K562 (cell line): ENCODE data around the gene ANK3. TPM values are rescaled to one million over a fixed set of nuclear protein-coding genes. Genes with fewer than 3 reads are reported as not detected.

Experiments used
- ATAC-seq: fragments of 200-7000 bp; cut with Tn5 transposase; 3 replicates; pipeline ENCODE4 v1.9.1; 2020; ENCODE audit warnings: moderate library complexity
- BruUV-seq: library from RNA; stranded (reverse); fragments of 400-500 nt; replicated peaks from 2 replicates; lab custom pipeline; 2021; lab: Mats Ljungman, UMichigan
- CTCF ChIA-PET: fragments of 300-600 bp; formaldehyde crosslinking; extraction: SDS; loops from one replicate; lab custom pipeline; 2021; ENCODE audit warnings: low intra/inter-chr PET ratio; lab: Yijun Ruan, JAX
- POLR2A ChIA-PET: fragments of 300-600, 350-650 bp; sonication (Branson Sonifier 250); formaldehyde crosslinking; extraction: SDS; loops from one replicate; lab custom pipeline; 2021; ENCODE audit warnings: antibody characterized with exemption, inconsistent platforms; lab: Yijun Ruan, JAX
- DNase-seq, 4 experiments: peaks; one replicate each; pipeline versions ENCODE4 v3.0.0 to v3.0.0-alpha.2; 2011 to 2018; ENCODE audit warnings: low spot score in 3 of 4, mixed read lengths in 3 of 4; ENCODE audit errors: extremely low read depth in 1 of 4
- FAIRE-seq: peaks from 2 replicates; lab custom pipeline; 2011; peaks lifted over from hg19 to GRCh38; lab: Jason Lieb, UNC
- H2AFZ ChIP-seq: 2 replicates; pipeline ENCODE4 v1.6.0; 2011; ENCODE audit warnings: low read depth, low read length, control low read depth, inconsistent platforms
- H3K27ac ChIP-seq: fragments of 200-600 bp; 3 replicates; pipeline ENCODE4 v1.8.0; 2011; ENCODE audit warnings: low read depth, mild to moderate bottlenecking, control low read depth, inconsistent platforms, low read length, moderate library complexity, mixed read lengths; ENCODE audit errors: extremely low read depth
- H3K27me3 ChIP-seq, 2 experiments: fragments of 300-600 bp in 1 of 2; 2 replicates in 1 of 2; 3 replicates in 1 of 2; pipeline versions ENCODE4 v1.6.0 to v1.8.0; 2011; ENCODE audit warnings: inconsistent platforms in 2 of 2, low read length in 2 of 2, mild to moderate bottlenecking in 1 of 2, mixed read lengths in 1 of 2, moderate library complexity in 1 of 2; ENCODE audit not compliant: control insufficient read depth in 2 of 2, insufficient read depth in 2 of 2
- H3K36me3 ChIP-seq: fragments of 300-600 bp; 3 replicates; pipeline ENCODE4 v1.8.0; 2011; ENCODE audit warnings: mild to moderate bottlenecking, low read length, inconsistent platforms; ENCODE audit not compliant: control insufficient read depth, insufficient read depth
- H3K4me1 ChIP-seq, 2 experiments: fragments of 200-600 bp in 1 of 2; replicated peaks in 1 of 2; 2 replicates in 1 of 2; 3 replicates in 1 of 2; pipeline versions ENCODE4 v1.5.1 to v1.8.0; 2011; ENCODE audit warnings: inconsistent platforms in 2 of 2, low read length in 2 of 2, mild to moderate bottlenecking in 1 of 2, mixed read lengths in 1 of 2, moderate library complexity in 1 of 2; ENCODE audit not compliant: control insufficient read depth in 2 of 2, insufficient read depth in 2 of 2
- H3K4me2 ChIP-seq: 2 replicates; pipeline ENCODE4 v1.6.1; 2011; ENCODE audit warnings: low read length, control low read depth, inconsistent platforms, mixed read lengths; ENCODE audit not compliant: insufficient read depth
- H3K4me3 ChIP-seq: fragments of 200-600 bp; sonication (generic), shearing (Covaris generic); 2 replicates; pipeline ENCODE4 v1.5.1; 2016; ENCODE audit warnings: control low read depth, inconsistent platforms
- H3K79me2 ChIP-seq: fragments of 200-600 bp; 3 replicates; pipeline ENCODE4 v1.8.0; 2011; ENCODE audit warnings: low read length, inconsistent platforms; ENCODE audit not compliant: control insufficient read depth, insufficient read depth
- H3K9ac ChIP-seq, 2 experiments: 2 replicates each; pipeline versions ENCODE4 v1.6.0 to v1.6.1; 2011; ENCODE audit warnings: low read depth in 2 of 2, low read length in 2 of 2, control low read depth in 1 of 2, inconsistent platforms in 1 of 2, mild to moderate bottlenecking in 1 of 2, mixed read lengths in 1 of 2; ENCODE audit not compliant: insufficient read depth in 1 of 2
- H3K9me1 ChIP-seq: one replicate; pipeline ENCODE4 v1.6.0; 2011; ENCODE audit warnings: inconsistent platforms, mild to moderate bottlenecking, low read length, moderate library complexity; ENCODE audit not compliant: control insufficient read depth, insufficient read depth
- H3K9me3 ChIP-seq: replicated peaks from 2 replicates; pipeline ENCODE4 v1.5.1; 2011; ENCODE audit warnings: low read depth, low read length, inconsistent platforms; ENCODE audit not compliant: control insufficient read depth, insufficient read depth
- H4K20me1 ChIP-seq: replicated peaks from 2 replicates; pipeline ENCODE4 v1.6.1; 2011; ENCODE audit warnings: low read length, inconsistent platforms, mixed read lengths; ENCODE audit not compliant: control insufficient read depth, insufficient read depth
- BDP1 ChIP-seq: IDR thresholded peaks from 3 replicates; pipeline ENCODE4 v1.6.1; 2011; ENCODE audit not compliant: insufficient read length, insufficient read depth
- C11orf30 ChIP-seq: fragments of 450-650 bp; IDR thresholded peaks from 2 replicates; pipeline ENCODE4 v1.6.1; 2016; ENCODE audit warnings: low read depth, mild to moderate bottlenecking
- CBX8 ChIP-seq: fragments of 200-600 bp; sonication (generic); IDR thresholded peaks from 2 replicates; pipeline ENCODE4 v1.6.1; 2012; ENCODE audit warnings: borderline replicate concordance, mixed run types, low read depth, mild to moderate bottlenecking, moderate library complexity, mixed read lengths, low read length, control low read depth, inconsistent platforms; ENCODE audit not compliant: poor library complexity, severe bottlenecking; ENCODE audit errors: extremely low read depth
- DIDO1 ChIP-seq: fragments of 450-650 bp; IDR thresholded peaks from 2 replicates; pipeline ENCODE4 v1.6.1; 2016; ENCODE audit warnings: low read depth, missing biosample characterization, missing genetic modification characterization
- ETV1 ChIP-seq: fragments of 450-650 bp; conservative IDR thresholded peaks from 2 replicates; pipeline ENCODE4 v1.6.1; 2016; ENCODE audit warnings: missing genetic modification characterization, control low read depth, low read depth, missing compliant biosample characterization
- HIVEP1 ChIP-seq: fragments of 250-450 bp; sonication (Bioruptor Pico); IDR thresholded peaks from 2 replicates; pipeline ENCODE4 v1.4.0; 2020; ENCODE audit warnings: mild to moderate bottlenecking
- MAFF ChIP-seq: IDR thresholded peaks from 2 replicates; pipeline ENCODE4 v1.6.1; 2012; ENCODE audit warnings: low read length, improper control_type of control experiment
- MAFG ChIP-seq: fragments of 450-650 bp; conservative IDR thresholded peaks from 2 replicates; pipeline ENCODE4 v1.6.1; 2016; ENCODE audit warnings: missing genetic modification characterization, missing compliant biosample characterization
- MAFK ChIP-seq: IDR thresholded peaks from 2 replicates; pipeline ENCODE4 v1.6.1; 2011; ENCODE audit warnings: low read length, improper control_type of control experiment
- SMAD2 ChIP-seq: fragments of 150-350 bp; IDR thresholded peaks from 2 replicates; pipeline ENCODE4 v1.6.1; 2014; ENCODE audit warnings: low read depth, mild to moderate bottlenecking, low read length
- TOE1 ChIP-seq, 2 experiments: fragments of 450-650 bp in 1 of 2; sonication (generic) in 1 of 2; formaldehyde crosslinking in 1 of 2; IDR thresholded peaks; 2 replicates each; pipeline versions ENCODE4 v1.7.1 to v1.8.0; 2016 to 2022; ENCODE audit warnings: borderline replicate concordance in 2 of 2, mild to moderate bottlenecking in 2 of 2, antibody characterized with exemption in 1 of 2, inconsistent platforms in 1 of 2, low read depth in 1 of 2, missing genetic modification reagents in 1 of 2, moderate library complexity in 1 of 2
- ZNF133 ChIP-seq: fragments of 250-450 bp; sonication (Bioruptor Pico); IDR thresholded peaks from 2 replicates; pipeline ENCODE4 v1.4.0; 2020; ENCODE audit warnings: mild to moderate bottlenecking
- ZNF146 ChIP-seq: IDR thresholded peaks from one replicate; pipeline ENCODE4 v1.6.1; 2018; ENCODE audit warnings: missing compliant biosample characterization; ENCODE audit not compliant: unreplicated experiment
- ZNF316 ChIP-seq: fragments of 450-650 bp; IDR thresholded peaks from 2 replicates; pipeline ENCODE4 v1.6.1; 2016
- ZNF77 ChIP-seq: fragments of 250-450 bp; sonication (Bioruptor Pico); IDR thresholded peaks from 2 replicates; pipeline ENCODE4 v1.5.0; 2020
- WGBS: fragments of 100-300 bp; shearing (Covaris generic); methylation state at CpG from one replicate; pipeline ENCODE4 v1.1.6; 2016; ENCODE audit warnings: low coverage, mixed read lengths; ENCODE audit not compliant: insufficient coverage; ENCODE audit errors: missing lambda C conversion rate; 5-methylcytosine and 5-hydroxymethylcytosine counted together
- in situ Hi-C: fragments of 300-500 bp; cut with MboI; formaldehyde crosslinking; loops from 4 replicates; pipeline ENCODE4 v1.15.0; 2018; ENCODE audit warnings: inconsistent platforms, mixed read lengths
- intact Hi-C: fragments of 100-400 bp; cut with micrococcal nuclease; formaldehyde crosslinking; loops from 2 replicates; pipeline ENCODE4 v1.14.2; 2022
- polyA plus RNA-seq, 8 experiments: library from polyadenylated mRNA; depleted of rRNA in 4 of 8; stranded (reverse) in 5 of 8; unstranded in 3 of 8; fragments of >200 nt; fragmentation: Nextera tagmentation in 2 of 8; fragmentation: Illumina TruSeq in 1 of 8; extraction: Ambion mirVana in 2 of 8; extraction: Trizol in 1 of 8; gene quantifications; 2 replicates each; pipeline versions ENCODE4 v1.2.1 to v1.2.3, GENCODE V29; 2011 to 2014; ENCODE audit warnings: inconsistent platforms in 1 of 8, missing spikeins in 1 of 8
- total RNA-seq, 7 experiments: library from RNA; depleted of rRNA in 6 of 7; stranded (reverse); fragments of >200 nt in 6 of 7; fragmentation: Illumina TruSeq in 2 of 7; extraction: Trizol in 2 of 7; gene quantifications; 2 replicates each; pipeline versions ENCODE4 v1.2.1 to v1.2.3, GENCODE V29; 2011 to 2021; ENCODE audit warnings: low replicate concordance in 1 of 7
- TF ChIP-seq, protein P1 (sequence below): fragments of 250-450 bp; sonication (Bioruptor Pico); IDR thresholded peaks from 2 replicates; pipeline ENCODE4 v1.5.0; 2021; ENCODE audit warnings: mild to moderate bottlenecking, moderate library complexity
- TF ChIP-seq, protein P2 (sequence below): sonication (generic); formaldehyde crosslinking; IDR thresholded peaks from 2 replicates; pipeline ENCODE4 v1.8.0; 2022; ENCODE audit warnings: mild to moderate bottlenecking, missing genetic modification reagents

The ANK3 gene
- total and polyA plus RNA-seq, 9 of the 15 experiments (the other 6 are each of a cell fraction or from before 2014, with no cell fraction given) = 10.0 to 32.3 (median 17.9) TPM

DNA sequence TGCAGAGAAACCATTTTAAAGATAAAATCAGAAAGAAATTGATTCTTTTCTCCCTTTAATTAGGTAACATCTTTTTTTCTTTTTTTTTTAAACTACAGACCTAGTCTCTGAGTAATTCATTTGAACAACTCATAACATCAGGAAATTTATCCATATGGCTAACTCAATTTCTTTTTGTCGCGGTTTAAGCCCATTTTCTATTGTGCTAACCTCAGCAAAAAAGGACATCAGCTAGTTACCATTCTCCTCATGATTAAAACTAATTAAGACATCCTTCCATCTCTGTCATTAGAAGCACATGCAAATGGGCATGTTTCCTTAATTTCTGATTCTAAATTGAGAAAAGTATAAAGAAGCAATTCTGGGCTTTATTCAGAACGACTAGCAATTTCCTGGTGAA, 57.8 kb downstream of the ANK3 start:
- H3K9ac ChIP-seq = no peak overlapping the region
- FAIRE-seq = no peak
- POLR2A ChIA-PET = no interaction called here
- no peak for DNase-seq
- WGBS = 72% methylated on average over 3 of the region's 3 CpGs
- H3K36me3 ChIP-seq = no peaks in the 10 kb centered on the region
- CTCF ChIA-PET = no interaction called here
- no peak for ATAC-seq
- H3K4me3 ChIP-seq = no peak overlapping the region
- no peak overlapping the region for H3K27ac ChIP-seq
- H3K79me2 ChIP-seq = no peaks in the 10 kb centered on the region
- no peaks in the 10 kb centered on the region for H3K9me3 ChIP-seq
- H3K4me2 ChIP-seq = no peak overlapping the region
- in situ Hi-C loops (no loop called here), intact Hi-C loops (loop anchor here (10.0 kb wide), 1 partner anchor 313 kb away; no protein-coding TSS in a partner anchor)
- H3K9me1 ChIP-seq = no peaks in the 10 kb centered on the region
- H2AFZ ChIP-seq = no peak overlapping the region
- no peaks in the 10 kb centered on the region for H3K27me3 ChIP-seq
- H4K20me1 ChIP-seq = no peaks in the 10 kb centered on the region
- no peaks in the 10 kb centered on the region for H3K4me1 ChIP-seq
- no TSS peak for BruUV-seq
- TF ChIP-seq ZNF77 (CRISPR knock-in tag) (no peak), C11orf30 (peak; percentile 79), MAFK (peak; percentile 92), DIDO1 (tag) (no peak), ZNF316 (peak; percentile 90), ZNF133 (CRISPR knock-in tag) (no peak), SMAD2 (no peak), MAFF (peak; percentile 90), MAFG (tag) (peak; percentile 78), ETV1 (tag) (no peak), ZNF146 (CRISPR knock-in tag) (no peak), BDP1 (no peak), TOE1 (IDR thresholded peaks at IDR 0.05; ENCODE audit: borderline replicate concordance) (no peak), TOE1 (CRISPR knock-in tag; IDR thresholded peaks at IDR 0.05; ENCODE audit: borderline replicate concordance, low read depth) (no peak), HIVEP1 (CRISPR knock-in tag) (no peak), CBX8 (no peak)
- TF ChIP-seq, protein P1, sequence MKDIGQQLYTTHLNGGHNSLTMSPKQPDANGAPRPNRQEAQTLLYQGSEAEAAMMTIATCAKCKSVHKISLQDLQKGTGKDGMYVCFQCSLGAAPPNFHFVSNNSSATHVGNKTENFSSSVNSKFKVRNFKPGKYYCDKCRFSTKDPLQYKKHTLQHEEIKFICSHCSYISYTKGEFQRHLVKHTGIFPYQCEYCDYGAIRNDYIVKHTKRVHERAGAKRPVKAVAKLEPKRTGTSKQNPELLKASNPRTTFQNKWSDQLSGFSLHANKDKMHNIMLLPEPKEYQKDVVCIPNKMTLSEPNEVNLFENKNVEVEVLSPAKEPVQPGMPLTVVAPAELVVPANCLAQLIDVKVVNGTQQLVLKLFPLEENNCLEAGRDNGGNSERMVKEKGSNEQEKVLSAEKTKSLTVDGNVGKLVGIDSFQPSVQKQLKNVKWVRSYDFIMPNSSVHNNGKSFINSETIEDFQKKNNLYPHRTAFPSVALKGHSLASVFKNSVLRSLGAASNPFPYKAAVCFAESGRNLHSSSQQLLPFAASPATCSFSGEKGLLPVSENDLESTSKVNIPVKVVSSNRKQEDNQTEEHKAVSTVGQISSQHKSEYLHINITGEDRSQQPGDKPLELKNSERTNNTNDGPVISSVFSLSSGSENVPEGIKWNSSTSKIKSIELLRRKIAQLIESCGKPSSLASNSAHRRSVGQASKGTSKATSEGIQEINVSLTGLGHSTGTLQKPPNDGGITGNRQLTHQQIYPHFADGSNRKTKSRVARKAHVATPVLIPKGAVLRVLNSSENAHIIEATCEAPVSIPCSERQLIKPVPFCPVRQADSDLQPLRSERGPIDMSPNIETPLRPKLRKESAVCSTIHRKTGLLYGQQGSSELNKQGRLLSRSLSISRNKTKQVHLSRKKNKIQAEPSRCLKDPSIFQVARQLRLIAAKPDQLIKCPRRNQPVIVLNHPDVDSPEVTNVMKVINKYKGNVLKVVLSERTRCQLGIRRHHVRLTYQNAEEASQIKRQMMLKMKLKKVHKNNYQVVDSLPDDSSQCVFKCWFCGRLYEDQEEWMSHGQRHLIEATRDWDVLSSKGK = no peak
- TF ChIP-seq, protein P2, sequence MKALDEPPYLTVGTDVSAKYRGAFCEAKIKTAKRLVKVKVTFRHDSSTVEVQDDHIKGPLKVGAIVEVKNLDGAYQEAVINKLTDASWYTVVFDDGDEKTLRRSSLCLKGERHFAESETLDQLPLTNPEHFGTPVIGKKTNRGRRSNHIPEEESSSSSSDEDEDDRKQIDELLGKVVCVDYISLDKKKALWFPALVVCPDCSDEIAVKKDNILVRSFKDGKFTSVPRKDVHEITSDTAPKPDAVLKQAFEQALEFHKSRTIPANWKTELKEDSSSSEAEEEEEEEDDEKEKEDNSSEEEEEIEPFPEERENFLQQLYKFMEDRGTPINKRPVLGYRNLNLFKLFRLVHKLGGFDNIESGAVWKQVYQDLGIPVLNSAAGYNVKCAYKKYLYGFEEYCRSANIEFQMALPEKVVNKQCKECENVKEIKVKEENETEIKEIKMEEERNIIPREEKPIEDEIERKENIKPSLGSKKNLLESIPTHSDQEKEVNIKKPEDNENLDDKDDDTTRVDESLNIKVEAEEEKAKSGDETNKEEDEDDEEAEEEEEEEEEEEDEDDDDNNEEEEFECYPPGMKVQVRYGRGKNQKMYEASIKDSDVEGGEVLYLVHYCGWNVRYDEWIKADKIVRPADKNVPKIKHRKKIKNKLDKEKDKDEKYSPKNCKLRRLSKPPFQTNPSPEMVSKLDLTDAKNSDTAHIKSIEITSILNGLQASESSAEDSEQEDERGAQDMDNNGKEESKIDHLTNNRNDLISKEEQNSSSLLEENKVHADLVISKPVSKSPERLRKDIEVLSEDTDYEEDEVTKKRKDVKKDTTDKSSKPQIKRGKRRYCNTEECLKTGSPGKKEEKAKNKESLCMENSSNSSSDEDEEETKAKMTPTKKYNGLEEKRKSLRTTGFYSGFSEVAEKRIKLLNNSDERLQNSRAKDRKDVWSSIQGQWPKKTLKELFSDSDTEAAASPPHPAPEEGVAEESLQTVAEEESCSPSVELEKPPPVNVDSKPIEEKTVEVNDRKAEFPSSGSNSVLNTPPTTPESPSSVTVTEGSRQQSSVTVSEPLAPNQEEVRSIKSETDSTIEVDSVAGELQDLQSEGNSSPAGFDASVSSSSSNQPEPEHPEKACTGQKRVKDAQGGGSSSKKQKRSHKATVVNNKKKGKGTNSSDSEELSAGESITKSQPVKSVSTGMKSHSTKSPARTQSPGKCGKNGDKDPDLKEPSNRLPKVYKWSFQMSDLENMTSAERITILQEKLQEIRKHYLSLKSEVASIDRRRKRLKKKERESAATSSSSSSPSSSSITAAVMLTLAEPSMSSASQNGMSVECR (CRISPR knock-in tag) = no peak
